Thyroid gland (tissue), 4 donors: ENCODE measurements around the gene MUC4. TPM values are rescaled to one million over a fixed set of nuclear protein-coding genes. Genes with fewer than 3 reads are reported as not detected.
"Not testable (repeated sequence)": the region's sequence is repeated elsewhere in the genome, so short reads cannot be mapped to it uniquely, and the experiment has no call there.

ENCODE experiments used
- DNase-seq, 2 donors: peaks; one replicate each; pipeline ENCODE4 v3.0.0-alpha.2; 2019
- H3K27ac ChIP-seq, 3 donors: fragments of 200-600 bp; sonication (generic); 1 replicate in 2 of 3; 2 replicates in 1 of 3; pipeline ENCODE4 v1.5.1; 2016 to 2019; ENCODE audit warnings: mild to moderate bottlenecking in 1 of 3, moderate library complexity in 1 of 3
- H3K27me3 ChIP-seq: fragments of 200-600 bp; sonication (generic); one replicate; pipeline ENCODE4 v1.5.1; 2019
- H3K36me3 ChIP-seq, 2 donors: fragments of 200-600 bp; sonication (generic); one replicate each; pipeline ENCODE4 v1.5.1; 2016 to 2019
- H3K4me1 ChIP-seq, 2 donors: fragments of 200-600 bp; sonication (generic); one replicate each; pipeline ENCODE4 v1.5.1; 2017 to 2019
- H3K4me3 ChIP-seq, 3 donors: fragments of 200-600 bp; sonication (generic); replicated peaks in 1 of 3; 1 replicate in 2 of 3; 2 replicates in 1 of 3; pipeline ENCODE4 v1.5.1; 2016; ENCODE audit warnings: mild to moderate bottlenecking in 1 of 3
- H3K9me3 ChIP-seq: fragments of 200-600 bp; sonication (generic); one replicate; pipeline ENCODE4 v1.5.1; 2017
- CTCF ChIP-seq, 6 experiments: fragments of 200-600 bp in 3 of 6; fragments of 450-650 bp in 3 of 6; sonication (generic) in 3 of 6; IDR thresholded peaks; one replicate each; pipeline ENCODE4 v1.5.1; 2016 to 2019; ENCODE audit warnings: antibody characterized with exemption in 6 of 6, mild to moderate bottlenecking in 2 of 6, inconsistent platforms in 1 of 6, moderate library complexity in 1 of 6
- POLR2A ChIP-seq, 2 donors: fragments of 450-650 bp; IDR thresholded peaks; one replicate each; pipeline ENCODE4 v1.6.1; 2017; ENCODE audit warnings: antibody characterized with exemption in 2 of 2, mild to moderate bottlenecking in 2 of 2, moderate library complexity in 1 of 2
- WGBS, 2 donors: methylation state at CpG; one replicate each; pipeline ENCODE4 v1.1.5; 2017; 5-methylcytosine and 5-hydroxymethylcytosine counted together
- intact Hi-C: fragments of 100-400 bp; cut with DNase I; formaldehyde crosslinking; loops from one replicate; pipeline ENCODE4 v1.15.1; 2023
- total RNA-seq, 4 donors: library from RNA; depleted of rRNA; stranded (reverse); fragments of >200 nt; gene quantifications; one replicate each; pipeline ENCODE4 v1.2.3, GENCODE V29; 2016

MUC4 gene
- total RNA-seq, 4 donors from 2014 or later = 0.13 to 0.20 TPM; not detected in 2

GRCh38 chr3:195720831-195721506, 90.8 kb downstream of the MUC4 start, which contains the start of gene MUC20:
Gene MUC20, plus strand, starts transcription at chr3:195720978. Its CDS starts 30 bp downstream, at chr3:195721008.
- H3K27me3 ChIP-seq, H3K9me3 ChIP-seq, intact Hi-C loops, H3K4me3 ChIP-seq, H3K36me3 ChIP-seq: not testable (repeated sequence)
- DNase-seq = peak; percentile 65 to 81
- TF ChIP-seq POLR2A (IDR thresholded peaks at IDR 0.05) = peak in 1 of 2 donors; percentile 32
- H3K4me1 ChIP-seq = peaks cover 6 to 11% of the 10 kb centered on the region in 2 donors
- peak within 1 kb of the TSS; percentile 55 to 96 (median 67) for H3K27ac ChIP-seq
- WGBS, 2 donors = 32 to 58% methylated on average over 5 to 16 of the region's 16 CpGs

GRCh38 chr3:195719514-195720254, 92.0 kb downstream of the MUC4 start:
- H3K27ac ChIP-seq, H3K4me3 ChIP-seq, H3K36me3 ChIP-seq, H3K9me3 ChIP-seq, intact Hi-C loops, DNase-seq, H3K27me3 ChIP-seq: not testable (repeated sequence)
- 90 to 91% methylated on average over 16 of the region's 16 CpGs for WGBS, 2 donors
- H3K4me1 ChIP-seq = peaks cover 6 to 11% of the 10 kb centered on the region in 2 donors

- Histone ChIP-seq H3K36me3 (peaks cover 10 to 11% of the 10 kb centered on the region in 2 donors), H3K9me3 (no peaks in the 10 kb centered on the region), H3K27me3 (no peaks in the 10 kb centered on the region), H3K4me3 (no peak overlapping the region), H3K4me1 (peaks cover 6 to 11% of the 10 kb centered on the region in 2 donors), H3K27ac (peak overlapping the region in 1 of 3 donors; percentile 14)
- no peak for DNase-seq
- TF ChIP-seq CTCF (IDR thresholded peaks at IDR 0.05) = no peak
- TF ChIP-seq POLR2A (IDR thresholded peaks at IDR 0.05) = no peak
- WGBS, 2 donors = 49 to 54% methylated on average over 7 of the region's 7 CpGs
- intact Hi-C loops = no loop called here
Observed at GRCh38 chr3:195718477-195718984, 93.2 kb downstream of the MUC4 start.

- DNase-seq = no peak
- no peak for TF ChIP-seq POLR2A (IDR thresholded peaks at IDR 0.05)
- TF ChIP-seq CTCF (IDR thresholded peaks at IDR 0.05) = no peak
- Histone ChIP-seq H3K27ac (peak overlapping the region in 1 of 3 donors; percentile 14), H3K4me3 (no peak overlapping the region), H3K36me3 (peaks cover 10 to 11% of the 10 kb centered on the region in 2 donors), H3K27me3 (no peaks in the 10 kb centered on the region), H3K9me3 (no peaks in the 10 kb centered on the region), H3K4me1 (peaks cover 6 to 11% of the 10 kb centered on the region in 2 donors)
- intact Hi-C loops = no loop called here
- WGBS, 2 donors = 57 to 58% methylated on average over 5 of the region's 5 CpGs
Observed at GRCh38 chr3:195717852-195718476, 93.8 kb downstream of the MUC4 start.

- Histone ChIP-seq H3K9me3 (no peaks in the 10 kb centered on the region), H3K4me1 (peaks cover 6 to 11% of the 10 kb centered on the region in 2 donors), H3K27ac (no peak overlapping the region), H3K4me3 (no peak overlapping the region), H3K27me3 (no peaks in the 10 kb centered on the region), H3K36me3 (peaks cover 10 to 11% of the 10 kb centered on the region in 2 donors)
- no peak for DNase-seq
- TF ChIP-seq POLR2A (IDR thresholded peaks at IDR 0.05) (no peak), CTCF (IDR thresholded peaks at IDR 0.05) (no peak)
- 72 to 84% methylated on average over 9 of the region's 9 CpGs for WGBS, 2 donors
- intact Hi-C loops = no loop called here
Observed at GRCh38 chr3:195717416-195717815, 94.3 kb downstream of the MUC4 start.
